Measurements from ENCODE around the gene CLN3. TPM values are rescaled to one million over a fixed set of nuclear protein-coding genes. Genes with fewer than 3 reads are reported as not detected.
"Not testable (repeated sequence)": the region's sequence is repeated elsewhere in the genome, so short reads cannot be mapped to it uniquely, and the experiment has no call there.

Gene CLN3
- total and polyA plus RNA-seq, 5 donors, result 10.0 to 17.9 (median 12.4) TPM

DNA sequence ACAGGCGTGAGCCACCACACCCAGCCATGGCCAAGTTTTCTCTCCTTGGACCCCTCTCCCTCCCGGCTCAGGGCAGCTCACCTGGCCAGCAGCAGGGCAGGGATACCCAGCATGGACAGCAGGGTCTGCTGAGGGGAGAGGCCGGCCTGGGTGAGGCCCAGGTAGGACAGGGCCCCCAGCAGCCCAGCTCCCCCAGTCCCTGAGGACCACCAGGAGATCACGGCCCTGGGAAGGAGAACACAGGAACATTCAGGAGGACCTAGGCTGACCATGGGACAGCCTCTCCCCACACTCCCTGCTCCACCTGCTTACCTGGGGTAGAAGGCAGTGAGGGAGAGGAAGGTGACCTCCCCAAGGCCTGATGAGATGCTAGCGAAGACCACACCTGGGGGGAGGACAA is 5.6 kb downstream of the CLN3 start:
- WGBS, result 98% methylated on average over 5 of the region's 5 CpGs
- intact Hi-C loops (cut with DNase I), result loop anchor here in 1 of 4 donors (10.0 kb wide), 1 partner anchor 59 kb away; no protein-coding TSS in a partner anchor
- Histone ChIP-seq H3K27me3 (ENCODE audit: control insufficient read depth, insufficient read depth) (no peaks in the 10 kb centered on the region), H3K4me1 (ENCODE audit: control insufficient read depth, insufficient read depth, low read length) (no peaks in the 10 kb centered on the region), H3K4me3 (ENCODE audit: low read length) (no peak overlapping the region), H3K27ac (ENCODE audit: low read length) (no peak overlapping the region), H3K9me3 (ENCODE audit: control insufficient read depth, low read length) (no peaks in the 10 kb centered on the region)
- no peak for DNase-seq
- ATAC-seq, result peak in 1 of 2 donors; percentile 24

DNA sequence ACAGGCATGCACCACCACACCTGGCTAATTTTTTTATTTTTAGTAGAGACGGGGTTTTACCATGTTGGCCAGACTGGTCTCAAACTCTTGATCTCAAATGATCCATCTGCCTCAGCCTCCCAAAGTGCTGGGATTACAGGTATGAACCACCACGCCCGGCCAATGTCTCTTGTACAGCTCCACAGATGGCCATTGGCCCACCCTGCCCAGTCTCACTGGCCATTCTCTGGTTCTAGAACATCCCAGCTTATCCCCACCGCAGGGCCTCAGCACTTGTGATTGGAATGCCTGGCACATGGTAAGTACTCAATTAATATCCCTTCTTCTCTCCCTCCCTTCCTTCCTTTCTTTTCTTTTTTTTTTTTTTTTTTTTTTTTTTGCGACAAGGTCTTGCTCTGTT is 8.5 kb downstream of the CLN3 start:
- not testable (repeated sequence) for H3K4me3 ChIP-seq (ENCODE audit: low read length); H3K9me3 ChIP-seq (ENCODE audit: control insufficient read depth, low read length); H3K27ac ChIP-seq (ENCODE audit: low read length); ATAC-seq; DNase-seq; H3K4me1 ChIP-seq (ENCODE audit: control insufficient read depth, insufficient read depth, low read length); H3K27me3 ChIP-seq (ENCODE audit: control insufficient read depth, insufficient read depth)
- intact Hi-C loops (cut with DNase I), result loop anchor here in 1 of 4 donors (10.0 kb wide), 1 partner anchor 61 kb away; no protein-coding TSS in a partner anchor
- 95% methylated on average over 5 of the region's 5 CpGs for WGBS

DNA sequence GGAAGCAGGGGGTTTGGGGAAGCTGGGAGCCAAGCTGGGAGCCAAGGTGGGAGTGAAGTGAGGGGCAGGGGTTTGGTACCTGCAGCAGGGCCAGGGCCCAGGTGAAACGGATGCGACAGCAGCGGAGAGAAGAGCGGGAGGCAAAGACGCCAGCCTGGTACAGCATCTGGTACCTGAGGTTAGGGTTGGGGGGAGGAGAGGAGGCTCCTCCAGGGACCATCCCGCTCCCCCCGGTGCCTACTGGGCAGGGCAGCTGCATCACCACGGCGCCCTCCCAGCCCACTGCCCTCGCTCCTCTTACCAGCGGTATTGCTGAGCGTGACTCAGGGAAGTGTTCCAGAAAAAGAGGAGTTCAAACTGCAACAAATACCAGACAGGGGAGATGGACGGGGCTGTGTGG is 9.8 kb downstream of the CLN3 start:
- ATAC-seq, result no peak
- intact Hi-C loops (cut with DNase I), result loop anchor here in 1 of 4 donors (10.0 kb wide), 1 partner anchor 63 kb away; no protein-coding TSS in a partner anchor
- Histone ChIP-seq H3K4me1 (ENCODE audit: control insufficient read depth, insufficient read depth, low read length) (no peaks in the 10 kb centered on the region), H3K4me3 (ENCODE audit: low read length) (no peak overlapping the region), H3K27me3 (ENCODE audit: control insufficient read depth, insufficient read depth) (no peaks in the 10 kb centered on the region), H3K9me3 (ENCODE audit: control insufficient read depth, low read length) (no peaks in the 10 kb centered on the region), H3K27ac (ENCODE audit: low read length) (no peak overlapping the region)
- WGBS, result 96% methylated on average over 13 of the region's 13 CpGs
- DNase-seq, result peak in 1 of 3 donors; percentile 44

DNA sequence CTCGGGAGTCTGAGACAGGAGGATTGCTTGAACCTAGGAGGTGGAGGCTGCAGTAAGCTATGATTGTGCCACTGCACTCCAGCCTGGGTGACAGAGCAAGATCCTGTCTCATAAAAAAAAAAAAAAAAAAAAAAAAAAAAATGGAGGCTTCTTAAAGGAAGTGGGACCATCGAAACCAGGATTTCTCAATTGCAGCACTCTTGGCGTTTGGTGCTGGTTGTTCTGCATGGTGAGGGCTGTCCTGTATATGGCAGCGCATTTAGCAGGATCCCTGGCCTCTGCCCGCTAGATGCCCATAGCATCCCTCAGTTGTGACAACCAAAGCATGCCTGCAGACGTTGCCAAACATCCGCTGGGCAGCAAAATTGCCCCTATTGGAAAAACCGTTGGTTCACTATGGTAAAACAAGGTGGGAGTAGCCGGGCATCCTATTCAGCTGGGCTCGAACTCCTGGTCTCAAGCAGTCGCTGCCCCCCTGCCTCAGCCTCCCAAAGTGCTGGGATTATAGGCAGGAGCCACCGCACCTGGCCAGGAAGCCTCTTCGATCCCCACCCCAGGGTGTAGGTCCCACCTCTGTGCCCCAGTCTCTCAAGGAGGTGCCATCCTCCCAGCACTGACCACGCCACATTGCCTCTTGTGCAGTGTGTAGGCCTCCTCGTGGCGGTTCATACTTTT is 13.2 kb downstream of the CLN3 start:
- WGBS, result 91% methylated on average over 16 of the region's 16 CpGs
- intact Hi-C loops (cut with DNase I), result no loop called here
- no peaks in the 10 kb centered on the region for H3K27me3 ChIP-seq (ENCODE audit: control insufficient read depth, insufficient read depth)
- H3K4me3 ChIP-seq (ENCODE audit: low read length), result no peak overlapping the region
- DNase-seq, result no peak
- H3K4me1 ChIP-seq (ENCODE audit: control insufficient read depth, insufficient read depth, low read length), result no peaks in the 10 kb centered on the region
- ATAC-seq, result no peak
- H3K27ac ChIP-seq (ENCODE audit: low read length), result no peak overlapping the region
- no peaks in the 10 kb centered on the region for H3K9me3 ChIP-seq (ENCODE audit: control insufficient read depth, low read length)

DNA sequence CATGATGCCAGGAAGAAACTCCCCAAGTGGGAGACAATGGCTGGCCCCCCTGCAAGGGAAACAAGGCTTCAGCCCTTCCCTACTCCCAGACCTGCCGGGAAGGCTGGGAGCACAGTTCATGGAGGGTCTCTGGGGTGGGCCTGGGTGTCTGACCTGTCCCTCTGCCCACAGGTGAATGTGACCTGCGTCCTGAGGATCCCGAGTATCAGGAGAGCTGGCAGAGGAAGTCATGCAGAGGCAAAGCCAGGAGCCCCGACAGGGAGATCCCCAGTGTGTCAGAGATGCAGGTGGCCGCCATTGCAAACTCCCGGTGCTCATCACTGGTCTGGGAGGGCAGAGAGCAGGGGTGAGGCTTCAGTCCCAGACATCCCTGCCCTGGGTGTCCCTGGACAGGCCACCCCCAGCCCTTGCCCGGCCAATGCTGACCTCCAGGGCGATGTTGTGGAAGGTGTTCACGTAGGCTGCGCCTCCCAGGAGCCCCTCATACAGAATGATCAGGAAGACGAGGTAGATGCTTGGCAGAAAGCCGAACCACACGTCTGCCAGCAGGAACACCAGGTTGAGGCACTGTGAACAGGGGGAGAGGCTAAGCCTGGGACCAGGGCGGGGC is 14.5 kb downstream of the CLN3 start:
- H3K4me1 ChIP-seq (ENCODE audit: control insufficient read depth, insufficient read depth, low read length), result no peaks in the 10 kb centered on the region
- WGBS, result 89% methylated on average over 14 of the region's 14 CpGs
- no peak overlapping the region for H3K4me3 ChIP-seq (ENCODE audit: low read length)
- H3K27me3 ChIP-seq (ENCODE audit: control insufficient read depth, insufficient read depth), result no peaks in the 10 kb centered on the region
- no peak overlapping the region for H3K27ac ChIP-seq (ENCODE audit: low read length)
- ATAC-seq (peak in 1 of 2 donors; percentile 31), DNase-seq (no peak)
- intact Hi-C loops (cut with DNase I), result no loop called here
- no peaks in the 10 kb centered on the region for H3K9me3 ChIP-seq (ENCODE audit: control insufficient read depth, low read length)

DNA sequence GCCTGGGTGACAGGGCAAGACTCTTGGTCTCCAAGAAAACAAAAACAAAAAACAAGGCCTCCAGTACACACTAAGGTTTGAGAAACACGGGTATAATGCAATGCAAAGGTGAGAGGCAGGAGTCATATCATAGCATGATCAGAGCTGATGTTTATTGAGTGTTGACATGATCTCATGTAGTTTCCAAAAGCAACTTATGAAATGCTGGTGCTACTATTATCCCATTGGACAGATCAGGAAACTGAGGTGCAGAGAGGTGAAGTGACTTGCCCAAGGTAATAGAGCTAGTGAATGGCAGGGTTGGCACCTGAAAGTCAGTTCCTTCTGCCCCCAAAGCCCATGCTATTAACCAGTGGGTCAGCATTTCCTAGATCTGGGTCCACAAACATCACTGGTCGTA is 16.7 kb downstream of the CLN3 start:
- intact Hi-C loops (cut with DNase I), result no loop called here

DNA sequence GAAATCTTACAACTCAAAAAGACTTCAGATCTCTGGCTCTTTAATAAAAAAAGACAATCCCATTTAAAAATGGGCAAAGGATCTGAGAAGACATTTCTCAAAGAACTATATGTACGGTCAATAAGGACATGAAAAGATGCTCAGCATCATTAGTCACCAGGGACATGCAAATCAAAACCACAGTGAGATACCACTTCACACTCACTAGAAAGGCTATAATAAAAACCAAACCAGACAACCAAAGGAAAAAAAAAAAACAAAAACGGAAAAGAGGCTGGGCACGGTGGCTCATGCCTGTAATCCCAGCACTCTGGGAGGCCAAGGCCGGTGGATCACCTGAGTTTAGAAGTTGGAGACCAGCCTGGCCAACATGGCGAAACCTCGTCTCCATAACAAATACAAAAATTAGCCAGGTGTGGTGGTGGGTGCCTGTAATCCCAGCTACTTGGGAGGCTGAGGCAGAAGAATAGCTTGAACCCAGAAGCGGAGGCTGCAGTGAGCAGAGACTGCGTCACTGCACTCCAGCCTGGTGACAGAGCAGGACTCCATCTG is 18.1 kb downstream of the CLN3 start:
- intact Hi-C loops (cut with DNase I), result no loop called here
- no peaks in the 10 kb centered on the region for H3K4me1 ChIP-seq (ENCODE audit: control insufficient read depth, insufficient read depth, low read length)
- H3K27ac ChIP-seq (ENCODE audit: low read length), result no peak overlapping the region
- no peak for ATAC-seq
- H3K9me3 ChIP-seq (ENCODE audit: control insufficient read depth, low read length), result no peaks in the 10 kb centered on the region
- DNase-seq, result no peak
- H3K4me3 ChIP-seq (ENCODE audit: low read length), result no peak overlapping the region
- WGBS, result 95% methylated on average over 8 of the region's 8 CpGs
- no peaks in the 10 kb centered on the region for H3K27me3 ChIP-seq (ENCODE audit: control insufficient read depth, insufficient read depth)

More for the DNA sequence above, 16.7 kb downstream of the CLN3 start:
- Histone ChIP-seq H3K9me3 (ENCODE audit: control insufficient read depth, low read length) (no peaks in the 10 kb centered on the region), H3K4me1 (ENCODE audit: control insufficient read depth, insufficient read depth, low read length) (no peaks in the 10 kb centered on the region), H3K4me3 (ENCODE audit: low read length) (no peak overlapping the region), H3K27ac (ENCODE audit: low read length) (no peak overlapping the region), H3K27me3 (ENCODE audit: control insufficient read depth, insufficient read depth) (no peaks in the 10 kb centered on the region)
- ATAC-seq, result no peak
- WGBS, result 94% methylated on average over 2 of the region's 2 CpGs
- DNase-seq, result no peak

DNA sequence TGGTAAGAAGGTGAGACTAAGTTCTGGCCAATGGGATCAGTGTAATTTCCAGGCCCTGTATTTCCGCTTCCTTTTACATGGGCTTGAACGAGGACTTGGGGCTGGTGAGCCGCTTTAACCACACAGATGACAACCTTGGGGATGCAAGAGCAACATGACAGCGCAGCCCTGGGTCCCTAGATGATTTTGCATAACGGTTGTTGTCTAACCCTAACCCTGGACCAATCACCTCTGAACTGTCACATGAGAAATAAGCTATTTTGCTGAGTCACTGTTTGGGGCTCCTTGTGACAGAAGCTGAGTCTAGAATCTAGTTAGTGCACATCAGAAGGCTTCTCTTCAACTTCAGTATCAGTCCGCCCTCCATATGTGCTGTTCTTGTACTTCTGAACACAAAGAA is 44.8 kb downstream of the CLN3 start:
- DNase-seq; H3K27ac ChIP-seq (ENCODE audit: low read length); H3K4me1 ChIP-seq (ENCODE audit: control insufficient read depth, insufficient read depth, low read length); intact Hi-C loops (cut with DNase I); H3K9me3 ChIP-seq (ENCODE audit: control insufficient read depth, low read length); ATAC-seq; H3K27me3 ChIP-seq (ENCODE audit: control insufficient read depth, insufficient read depth); H3K4me3 ChIP-seq (ENCODE audit: low read length): not testable (repeated sequence)
- WGBS, result no CpG with 5 or more reads among the region's 6 CpGs

DNA sequence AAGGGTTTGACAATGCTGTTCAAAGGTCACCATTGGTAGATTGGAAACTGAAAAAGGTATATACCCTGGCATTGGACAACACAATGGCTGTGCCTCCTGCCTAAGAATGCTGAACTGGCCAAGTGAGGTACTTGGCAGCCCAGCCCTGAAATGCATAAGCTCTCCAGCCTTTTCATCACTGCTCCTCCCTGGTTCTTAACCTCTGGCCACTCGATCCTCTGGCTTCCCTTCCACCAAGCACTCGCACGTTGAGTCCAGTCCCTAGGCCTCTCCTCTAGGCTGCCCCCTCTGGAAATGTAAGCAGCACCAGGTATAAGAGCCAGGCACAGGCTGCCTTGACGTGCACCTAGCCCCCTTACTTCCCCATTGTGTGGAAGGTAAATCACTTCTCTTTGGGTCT is 45.5 kb downstream of the CLN3 start:
- WGBS, result no CpG with 5 or more reads among the region's 4 CpGs
- H3K27ac ChIP-seq (ENCODE audit: low read length); intact Hi-C loops (cut with DNase I); DNase-seq; ATAC-seq; H3K27me3 ChIP-seq (ENCODE audit: control insufficient read depth, insufficient read depth); H3K9me3 ChIP-seq (ENCODE audit: control insufficient read depth, low read length); H3K4me3 ChIP-seq (ENCODE audit: low read length); H3K4me1 ChIP-seq (ENCODE audit: control insufficient read depth, insufficient read depth, low read length): not testable (repeated sequence)

DNA sequence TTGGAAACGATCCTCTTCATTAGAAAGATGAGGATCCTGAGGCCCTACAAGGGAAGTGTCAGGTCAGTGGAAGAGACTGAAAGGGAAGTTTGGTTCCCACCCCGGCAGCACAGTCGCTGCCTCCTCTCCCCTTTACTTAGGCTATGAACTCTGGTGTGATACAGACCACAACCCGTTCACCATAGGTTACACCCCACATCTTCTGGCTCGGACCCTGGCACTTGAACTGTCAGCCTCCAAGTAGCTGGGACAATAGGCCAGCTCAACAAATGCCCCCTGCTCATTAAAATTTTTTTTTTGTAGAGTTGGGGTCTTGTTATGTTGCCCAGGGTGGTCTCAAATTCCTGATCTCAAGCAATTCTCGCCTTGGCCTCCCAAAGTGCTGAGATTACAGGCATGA is 47.9 kb downstream of the CLN3 start:
- not testable (repeated sequence) for ATAC-seq
- DNase-seq, result peak in 1 of 3 donors; percentile 10
- 74% methylated on average over 3 of the region's 6 CpGs for WGBS

DNA sequence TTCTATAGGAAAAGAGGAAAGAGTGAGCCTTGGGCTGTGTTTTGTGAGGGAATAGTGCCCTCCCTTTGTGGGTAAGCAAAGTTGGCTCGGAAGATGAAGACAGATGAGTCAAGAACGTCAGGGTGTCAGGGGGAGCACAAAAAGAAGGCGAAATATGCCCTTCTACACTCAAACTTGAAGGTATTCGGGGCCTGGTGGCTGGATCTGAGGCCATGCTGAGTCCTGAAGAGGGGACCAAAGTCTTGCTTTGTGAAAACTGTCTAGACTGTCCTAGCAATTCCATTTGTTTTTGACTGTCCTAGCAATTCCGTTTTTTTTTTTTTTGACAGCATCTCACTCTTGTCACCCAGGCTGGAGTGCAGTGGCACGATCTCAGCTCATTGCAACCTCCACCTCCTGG is 53.0 kb downstream of the CLN3 start:
- H3K27me3 ChIP-seq (ENCODE audit: control insufficient read depth, insufficient read depth); H3K4me1 ChIP-seq (ENCODE audit: control insufficient read depth, insufficient read depth, low read length); H3K9me3 ChIP-seq (ENCODE audit: control insufficient read depth, low read length); intact Hi-C loops (cut with DNase I); H3K4me3 ChIP-seq (ENCODE audit: low read length); H3K27ac ChIP-seq (ENCODE audit: low read length); ATAC-seq: not testable (repeated sequence)
- DNase-seq, result peak in 2 of 3 donors; percentile 10 to 13
- 78% methylated on average over 3 of the region's 6 CpGs for WGBS

More for the DNA sequence above, 47.9 kb downstream of the CLN3 start:
- H3K4me3 ChIP-seq (ENCODE audit: low read length); H3K4me1 ChIP-seq (ENCODE audit: control insufficient read depth, insufficient read depth, low read length); intact Hi-C loops (cut with DNase I); H3K27ac ChIP-seq (ENCODE audit: low read length); H3K9me3 ChIP-seq (ENCODE audit: control insufficient read depth, low read length); H3K27me3 ChIP-seq (ENCODE audit: control insufficient read depth, insufficient read depth): not testable (repeated sequence)
